NCI-H345 treated with DMSO at 0.1 percent for 48 hours (cell line): ENCODE results near the gene THOC5.
"Not testable (repeated sequence)": the region's sequence is repeated elsewhere in the genome, so short reads cannot be mapped to it uniquely, and the experiment has no call there.

Experiments
- DNase-seq: peaks from one replicate; lab custom pipeline; 2025; ENCODE audit not compliant: unreplicated experiment; lab: John Stamatoyannopoulos, UW

THOC5 gene

DNA sequence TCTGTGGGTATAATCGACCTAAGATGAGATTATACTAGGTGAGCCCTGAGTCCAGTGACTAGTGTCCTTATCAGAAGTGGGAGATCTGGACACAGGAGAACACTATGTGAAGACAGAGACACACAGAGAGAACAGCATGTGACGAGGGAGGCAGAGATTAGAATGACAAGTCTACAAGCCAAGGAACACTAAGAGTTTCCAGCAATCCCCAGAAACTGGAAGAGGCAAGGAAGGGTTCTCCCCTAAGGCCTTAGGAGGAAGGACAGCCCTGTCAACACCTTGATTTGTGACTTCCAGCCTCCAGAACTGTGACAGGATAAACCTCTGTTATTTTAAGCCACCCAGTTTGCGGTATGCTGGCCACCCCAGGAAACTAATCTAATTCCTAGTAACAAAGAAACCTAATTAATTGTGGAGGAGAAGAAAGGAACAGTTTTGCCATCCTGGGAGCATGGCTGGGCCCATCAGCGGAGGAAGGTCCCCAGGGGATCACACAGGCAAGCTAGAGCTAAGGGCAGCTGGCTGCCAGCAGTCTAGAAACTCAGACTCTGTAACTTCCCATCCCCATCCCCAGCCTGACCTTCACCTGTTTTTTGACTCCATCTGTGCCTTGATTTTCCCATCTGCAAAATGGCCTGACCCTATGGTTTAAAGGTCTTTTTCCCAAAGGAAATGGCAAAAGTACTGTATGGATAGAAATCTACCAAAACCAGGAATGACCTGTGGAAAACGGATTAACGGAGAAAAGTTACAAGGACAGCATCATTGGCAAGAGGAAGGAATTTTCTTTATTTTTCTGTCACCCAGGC lies 10.3 kb upstream of the THOC5 start:
- no peak for DNase-seq

GRCh38 chr22:29559853-29560252 lies 6.3 kb upstream of the THOC5 start:
- DNase-seq = no peak

GRCh38 chr22:29559030-29559429 lies 5.5 kb upstream of the THOC5 start:
- no peak for DNase-seq

- DNase-seq = no peak
These were observed 1.6 kb upstream of the THOC5 start for GRCh38 chr22:29555065-29555644.

GRCh38 chr22:29552357-29552756 lies 1.2 kb downstream of the THOC5 start:
- DNase-seq = not testable (repeated sequence)

GRCh38 chr22:29550005-29550404 lies 3.6 kb downstream of the THOC5 start:
- no peak for DNase-seq

- DNase-seq = not testable (repeated sequence)
These were observed 8.5 kb downstream of the THOC5 start for GRCh38 chr22:29545045-29545444.

- no peak for DNase-seq
These were observed 11.7 kb downstream of the THOC5 start for GRCh38 chr22:29541845-29542244.

DNA sequence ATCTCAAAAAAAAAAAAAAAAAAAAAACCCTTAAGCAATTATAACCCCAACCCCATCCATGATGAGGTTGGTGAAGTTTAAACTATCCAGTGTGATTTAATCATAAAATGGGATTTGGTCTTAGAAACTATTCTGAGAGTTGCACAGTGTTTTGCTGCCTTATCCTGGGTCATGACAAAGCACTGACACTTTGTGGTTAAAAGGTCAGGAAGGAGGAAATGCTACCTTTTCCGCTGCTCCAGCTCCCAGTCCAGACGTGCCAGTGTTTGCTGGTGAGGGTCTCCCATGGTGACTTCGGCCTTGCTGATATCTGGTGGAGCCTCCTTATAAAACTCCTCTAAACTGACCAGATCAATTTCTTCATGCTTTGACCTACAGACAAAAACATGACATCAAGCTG lies 14.5 kb downstream of the THOC5 start:
- no peak for DNase-seq

DNA sequence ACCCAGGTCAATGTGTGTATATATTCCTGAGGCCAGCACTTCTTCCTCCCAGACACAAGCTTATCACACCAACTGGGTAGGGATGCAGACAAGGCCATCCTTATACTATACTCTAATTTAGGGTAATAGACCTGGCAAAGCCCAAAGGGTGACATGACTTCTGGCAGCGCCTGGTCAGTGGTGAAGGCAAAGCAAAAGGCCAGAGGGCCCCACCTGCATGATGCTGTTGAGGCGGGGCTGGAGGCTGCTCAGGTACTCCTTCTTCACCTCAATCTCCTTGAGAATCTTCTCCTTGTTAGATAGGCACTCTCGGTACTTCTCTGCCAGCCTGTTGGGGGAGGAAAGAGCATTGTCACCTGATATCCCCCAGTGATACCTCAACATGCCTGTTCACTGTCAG lies 17.1 kb downstream of the THOC5 start:
- DNase-seq = no peak

GRCh38 chr22:29531419-29531818 lies 22.1 kb downstream of the THOC5 start:
- no peak for DNase-seq

- no peak for DNase-seq
These were observed 22.8 kb downstream of the THOC5 start for GRCh38 chr22:29530716-29531115.

DNA sequence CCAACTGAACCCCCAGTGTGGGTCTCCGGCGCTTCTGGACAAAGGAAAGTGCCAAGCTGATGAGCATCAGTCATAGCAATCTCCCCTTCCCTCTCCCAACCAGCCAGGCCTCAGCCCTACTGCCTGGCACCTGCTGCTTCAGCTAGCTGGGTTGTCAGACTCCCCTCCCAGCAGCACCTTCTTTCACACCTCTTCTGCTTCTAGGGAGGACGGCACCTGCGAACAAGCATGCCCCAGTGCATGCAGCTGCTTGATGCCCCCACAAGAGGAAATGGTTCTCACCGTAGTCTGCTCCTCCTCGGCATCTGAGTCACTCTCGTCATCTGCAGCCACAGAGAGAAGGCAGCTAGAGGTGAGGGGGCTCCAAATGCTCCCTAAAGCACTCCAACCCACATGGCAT lies 25.4 kb downstream of the THOC5 start:
- no peak for DNase-seq

GRCh38 chr22:29524442-29525191 lies 28.9 kb downstream of the THOC5 start:
- DNase-seq = no peak

GRCh38 chr22:29523761-29524160 lies 29.8 kb downstream of the THOC5 start:
- no peak for DNase-seq

GRCh38 chr22:29521526-29521925 lies 32.0 kb downstream of the THOC5 start:
- DNase-seq = no peak

DNA sequence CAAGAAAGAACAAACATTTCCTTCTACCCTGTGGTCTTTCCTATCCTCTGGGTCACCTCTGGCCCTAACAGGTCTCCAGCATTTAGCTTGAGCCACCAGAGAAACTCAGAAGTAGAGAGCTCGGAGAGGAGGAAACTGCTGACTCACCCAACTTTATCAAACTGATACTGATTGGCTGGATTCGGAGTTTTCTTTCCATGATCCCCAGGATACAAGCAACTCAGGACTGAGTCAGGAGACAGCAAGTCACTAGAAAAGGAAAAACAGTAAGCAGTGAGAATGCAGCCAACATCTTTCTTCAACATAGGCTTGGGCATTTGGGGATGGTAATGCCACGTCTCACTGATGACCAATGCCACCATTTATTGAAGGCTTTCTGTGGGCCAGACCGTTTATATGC lies 32.7 kb downstream of the THOC5 start:
- no peak for DNase-seq

DNA sequence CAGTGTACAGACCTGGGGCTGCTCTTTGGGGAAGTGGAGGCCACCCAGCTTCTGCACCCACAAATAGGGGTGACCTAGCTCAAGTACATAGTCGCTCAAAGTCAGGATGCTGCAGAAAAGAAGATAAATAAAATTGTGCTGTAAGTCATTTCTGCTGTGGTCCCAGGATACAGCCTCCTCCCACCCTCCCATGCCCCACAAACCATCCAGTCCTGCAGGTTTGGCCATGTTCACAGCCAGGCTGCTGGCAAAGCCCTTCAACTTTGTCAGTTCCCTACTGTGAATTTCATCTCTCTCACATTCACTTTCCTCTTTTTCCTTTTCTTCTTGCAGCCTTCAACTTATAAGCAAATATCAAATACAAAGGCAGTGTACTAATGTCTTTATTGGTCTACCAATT lies 33.6 kb downstream of the THOC5 start:
- DNase-seq = no peak

GRCh38 chr22:29518427-29518826 lies 35.1 kb downstream of the THOC5 start:
- DNase-seq = no peak

- DNase-seq = no peak
These were observed 36.2 kb downstream of the THOC5 start for GRCh38 chr22:29517215-29517908.

- no peak for DNase-seq
These were observed 41.5 kb downstream of the THOC5 start for GRCh38 chr22:29512031-29512430.
